Skin epidermis (tissue), 12 donors: ENCODE data around the gene TMEM132D.
"Not testable (repeated sequence)": the region's sequence is repeated elsewhere in the genome, so short reads cannot be mapped to it uniquely, and the experiment has no call there.

Source experiments
- H3K27ac ChIP-seq, 21 experiments: fragments of 200-600 bp; sonication (generic) in 11 of 21; one replicate each; pipeline ENCODE4 v1.5.0; 2020; ENCODE audit warnings: mild to moderate bottlenecking in 3 of 21, inconsistent platforms in 2 of 21, moderate library complexity in 2 of 21
- H3K4me3 ChIP-seq, 7 experiments: fragments of 200-600 bp; sonication (generic) in 2 of 7; one replicate each; pipeline ENCODE4 v1.5.0; 2020; ENCODE audit warnings: inconsistent platforms in 2 of 7, mild to moderate bottlenecking in 2 of 7, moderate library complexity in 1 of 7

Gene TMEM132D

GRCh38 chr12:129903956-129904829 is at the start of gene TMEM132D:
Gene TMEM132D (minus strand): TSS chr12:129904025.
- no peak within 1 kb of the TSS for H3K4me3 ChIP-seq
- H3K27ac ChIP-seq = no peak within 1 kb of the TSS

- Histone ChIP-seq H3K27ac (no peak overlapping the region), H3K4me3 (no peak overlapping the region)
These were observed 45.8 kb upstream of the TMEM132D start for GRCh38 chr12:129949651-129950050.

- Histone ChIP-seq H3K4me3 (no peak overlapping the region), H3K27ac (no peak overlapping the region)
These were observed 37.8 kb upstream of the TMEM132D start for GRCh38 chr12:129941618-129942017.

- H3K4me3 ChIP-seq = no peak overlapping the region
- H3K27ac ChIP-seq = no peak overlapping the region
These were observed 34.3 kb upstream of the TMEM132D start for GRCh38 chr12:129938089-129938488.

GRCh38 chr12:129937426-129937825 is 33.6 kb upstream of the TMEM132D start:
- Histone ChIP-seq H3K4me3 (no peak overlapping the region), H3K27ac (no peak overlapping the region)

- H3K27ac ChIP-seq = no peak overlapping the region
These were observed 24.8 kb upstream of the TMEM132D start for GRCh38 chr12:129928643-129929042.

GRCh38 chr12:129927316-129927900 is 23.6 kb upstream of the TMEM132D start:
- no peak overlapping the region for H3K27ac ChIP-seq

More at GRCh38 chr12:129928643-129929042, 24.8 kb upstream of the TMEM132D start:
- H3K4me3 ChIP-seq = no peak overlapping the region

GRCh38 chr12:129911428-129912049 is 7.7 kb upstream of the TMEM132D start:
- H3K27ac ChIP-seq = no peak overlapping the region
- H3K4me3 ChIP-seq = no peak overlapping the region

More at GRCh38 chr12:129927316-129927900, 23.6 kb upstream of the TMEM132D start:
- H3K4me3 ChIP-seq = no peak overlapping the region

GRCh38 chr12:129909051-129910020 is 5.5 kb upstream of the TMEM132D start:
- H3K4me3 ChIP-seq = no peak overlapping the region
- H3K27ac ChIP-seq = no peak overlapping the region

- H3K4me3 ChIP-seq = no peak overlapping the region
- no peak overlapping the region for H3K27ac ChIP-seq
These were observed 506 bp downstream of the TMEM132D start for GRCh38 chr12:129903092-129903945.

- H3K27ac ChIP-seq = no peak overlapping the region
- H3K4me3 ChIP-seq = no peak overlapping the region
These were observed 1.3 kb downstream of the TMEM132D start for GRCh38 chr12:129902371-129903091.

GRCh38 chr12:129901254-129901653 is 2.6 kb downstream of the TMEM132D start:
- H3K4me3 ChIP-seq = no peak overlapping the region
- H3K27ac ChIP-seq = no peak overlapping the region

GRCh38 chr12:129900306-129900705 is 3.5 kb downstream of the TMEM132D start:
- no peak overlapping the region for H3K4me3 ChIP-seq
- H3K27ac ChIP-seq = no peak overlapping the region

GRCh38 chr12:129899045-129899444 is 4.8 kb downstream of the TMEM132D start:
- not testable (repeated sequence) for H3K4me3 ChIP-seq, H3K27ac ChIP-seq

GRCh38 chr12:129893691-129894090 is 10.1 kb downstream of the TMEM132D start:
- Histone ChIP-seq H3K4me3 (no peak overlapping the region), H3K27ac (no peak overlapping the region)

GRCh38 chr12:129887101-129887500 is 16.7 kb downstream of the TMEM132D start:
- Histone ChIP-seq H3K4me3 (no peak overlapping the region), H3K27ac (no peak overlapping the region)

GRCh38 chr12:129886541-129886940 is 17.3 kb downstream of the TMEM132D start:
- Histone ChIP-seq H3K4me3 (no peak overlapping the region), H3K27ac (no peak overlapping the region)

GRCh38 chr12:129885287-129885686 is 18.5 kb downstream of the TMEM132D start:
- H3K4me3 ChIP-seq = no peak overlapping the region
- no peak overlapping the region for H3K27ac ChIP-seq
